CD4-positive, alpha-beta T cell treated with Interferon gamma for 1 hour (primary cell): ENCODE results near the gene AP2A2.
"Not testable (repeated sequence)": the region's sequence is repeated elsewhere in the genome, so short reads cannot be mapped to it uniquely, and the experiment has no call there.

Source experiments
- DNase-seq: peaks from one replicate; pipeline ENCODE4 v3.0.0-alpha.2; 2020

Gene AP2A2

DNA sequence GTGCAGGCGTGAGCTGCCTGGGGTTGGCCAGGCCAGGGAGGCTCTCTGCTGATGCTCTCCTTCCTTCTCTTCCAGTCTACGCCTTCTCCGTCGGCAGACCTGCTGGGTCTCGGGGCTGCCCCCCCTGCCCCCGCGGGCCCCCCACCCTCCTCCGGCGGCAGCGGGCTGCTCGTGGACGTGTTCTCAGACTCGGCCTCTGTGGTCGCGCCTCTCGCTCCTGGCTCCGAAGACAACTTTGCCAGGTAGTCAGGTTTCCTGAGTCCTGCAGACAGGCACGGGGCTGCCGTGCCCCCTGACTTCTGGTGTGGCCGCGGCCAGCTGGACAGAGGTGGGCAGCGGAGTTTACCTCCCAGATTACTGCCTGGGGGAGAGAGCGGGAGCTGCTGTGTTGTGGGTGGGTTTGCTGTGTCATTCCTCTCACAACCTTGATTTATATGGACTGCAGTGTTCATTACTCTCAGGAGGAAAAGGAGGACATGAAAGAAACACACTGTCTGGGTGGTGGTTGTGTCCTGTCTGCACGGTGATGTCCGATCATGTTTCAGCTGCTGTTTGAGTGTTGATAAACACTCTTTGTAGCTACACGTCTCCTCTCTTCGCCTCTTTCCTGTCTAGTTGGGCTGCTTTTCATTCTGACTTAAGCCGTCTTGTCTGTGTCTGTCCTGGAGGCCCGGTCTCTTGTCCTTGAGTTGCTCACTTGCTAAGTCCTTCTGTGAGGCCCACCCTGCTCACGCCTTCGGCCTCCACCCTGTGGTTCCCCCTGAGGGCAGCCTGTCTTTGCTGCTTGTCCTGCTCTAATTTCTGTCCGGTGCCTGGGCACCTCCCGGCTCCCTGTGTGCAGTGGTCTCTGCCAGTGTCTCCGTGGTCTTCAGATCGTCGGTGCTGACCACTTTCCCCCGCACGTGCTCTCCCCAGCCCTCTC is 74.9 kb downstream of the AP2A2 start:
- no peak for DNase-seq

DNA sequence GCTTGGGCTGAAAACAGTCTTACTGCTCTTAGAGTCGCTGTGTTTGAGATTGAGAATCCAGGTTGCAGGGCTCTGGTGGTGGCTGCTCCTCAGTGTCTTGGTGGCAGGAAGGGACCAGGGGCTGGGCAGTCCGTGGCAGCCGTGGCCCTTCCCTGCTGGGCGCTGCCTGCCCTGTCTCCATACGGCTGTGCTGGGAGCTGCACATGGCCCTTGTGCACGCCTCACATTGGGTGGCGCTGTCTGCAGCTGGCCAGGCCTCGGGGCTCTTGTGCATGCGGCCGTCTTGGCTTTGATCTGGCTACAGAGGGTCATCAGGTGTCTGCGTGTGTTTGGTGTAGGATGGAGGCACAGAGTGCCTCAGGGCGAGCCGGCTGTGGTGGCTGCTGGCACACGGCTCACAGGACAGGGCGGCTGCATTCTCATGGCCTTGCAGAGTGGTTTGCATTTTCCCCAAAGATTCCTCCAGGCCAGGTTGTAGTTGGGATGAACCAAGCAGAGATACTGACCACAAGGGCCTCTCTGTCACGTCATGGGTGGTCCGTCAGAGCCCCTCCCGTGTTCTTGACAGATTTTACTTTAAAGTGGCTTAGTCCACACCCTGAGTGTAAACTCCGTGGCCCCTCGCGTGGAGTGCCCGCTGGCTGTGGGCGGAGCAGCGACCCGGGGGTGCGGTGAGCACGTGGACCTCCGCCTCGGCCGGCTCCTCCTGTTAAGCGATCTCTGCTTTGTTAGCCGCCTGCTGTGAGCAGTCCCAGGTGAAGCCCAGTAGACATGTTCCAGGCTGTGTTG is 76.1 kb downstream of the AP2A2 start:
- DNase-seq = no peak

DNA sequence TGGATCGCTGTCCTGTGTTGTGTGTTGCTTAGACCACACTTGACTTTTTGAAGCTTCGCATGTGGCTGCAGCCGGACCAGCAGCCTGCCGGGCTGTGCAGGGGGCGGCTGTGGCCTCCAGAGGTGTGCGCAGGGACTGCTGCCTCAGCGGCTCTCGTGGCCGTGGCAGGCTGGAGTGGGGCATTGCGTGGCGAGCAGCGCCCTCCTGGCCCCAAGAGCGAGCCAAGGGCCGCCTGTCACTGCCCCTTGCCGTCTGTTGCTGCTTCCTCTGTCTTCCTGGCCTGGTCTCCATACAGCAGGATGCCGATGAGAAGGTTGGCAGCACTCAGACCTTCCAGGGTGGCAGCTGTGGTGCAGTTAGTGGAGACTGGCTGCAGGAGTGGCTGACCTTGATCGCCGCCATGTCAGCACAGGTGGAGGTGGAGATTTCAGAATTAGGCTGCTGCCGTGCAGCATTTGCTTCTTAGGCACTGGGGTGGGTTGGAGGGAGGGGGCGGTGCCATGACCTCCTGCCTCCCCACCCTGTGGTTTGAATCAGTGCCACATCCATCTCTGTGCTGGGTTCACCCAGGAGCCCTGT is 76.8 kb downstream of the AP2A2 start:
- no peak for DNase-seq

DNA sequence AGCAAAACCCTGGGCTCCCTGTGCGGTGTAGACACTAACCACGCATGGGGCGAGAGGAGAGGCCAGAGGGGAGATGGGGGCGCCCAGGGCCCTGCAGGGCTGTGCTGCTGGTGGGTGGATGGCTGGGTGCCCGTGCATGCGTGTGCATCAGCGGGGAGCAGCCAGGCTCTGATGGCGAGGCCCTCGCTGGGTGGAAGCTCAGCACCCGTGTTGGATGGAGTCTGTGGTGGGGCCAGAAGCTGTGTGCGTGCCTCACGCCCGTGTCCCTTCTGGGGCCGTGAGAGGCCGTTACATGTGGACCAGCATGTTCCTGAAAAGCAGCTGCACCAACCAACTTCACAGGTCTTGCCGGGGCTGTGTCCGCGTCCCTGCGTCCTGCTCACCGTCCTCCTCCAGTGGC is 77.5 kb downstream of the AP2A2 start:
- no peak for DNase-seq

DNA sequence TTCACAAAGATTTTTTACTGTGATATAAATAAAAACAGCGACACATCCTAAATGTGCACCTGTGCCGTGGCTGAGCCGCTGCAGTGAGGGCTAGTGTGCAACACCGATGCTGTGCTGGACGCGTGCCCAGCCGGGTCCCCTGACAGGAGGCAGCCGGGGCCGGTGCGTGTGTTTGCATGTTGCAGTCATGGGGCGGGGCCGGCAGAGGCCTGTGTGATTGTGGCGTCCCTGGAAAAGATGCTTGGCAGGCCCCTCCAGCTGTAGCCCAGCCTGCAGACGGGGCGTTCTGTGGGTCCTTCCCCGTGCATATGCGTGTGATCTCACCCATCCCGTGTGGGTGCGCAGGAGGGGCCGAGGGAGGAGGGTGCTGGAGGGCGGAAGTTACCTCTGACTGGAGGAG is 80.3 kb downstream of the AP2A2 start:
- DNase-seq = no peak

DNA sequence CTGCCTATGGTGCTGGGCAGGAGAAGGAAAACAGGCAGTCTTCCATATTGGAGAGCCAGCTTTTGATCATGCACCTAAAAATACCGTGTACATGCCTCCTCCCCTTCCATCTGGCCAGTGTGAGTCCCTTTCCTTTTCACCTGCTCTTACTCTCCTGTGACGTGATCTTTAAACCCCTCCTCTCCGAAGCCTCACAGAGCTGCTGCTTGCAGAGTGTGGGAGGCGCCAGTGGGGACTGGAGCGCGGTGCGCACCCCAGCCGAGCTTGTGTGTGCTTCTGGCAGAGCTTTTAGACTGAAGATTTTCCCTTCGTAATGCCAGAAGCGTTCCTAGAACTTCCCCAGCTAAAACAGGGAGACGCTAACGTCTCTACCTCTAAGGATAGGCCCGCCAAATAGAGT is 81.1 kb downstream of the AP2A2 start:
- no peak for DNase-seq

DNA sequence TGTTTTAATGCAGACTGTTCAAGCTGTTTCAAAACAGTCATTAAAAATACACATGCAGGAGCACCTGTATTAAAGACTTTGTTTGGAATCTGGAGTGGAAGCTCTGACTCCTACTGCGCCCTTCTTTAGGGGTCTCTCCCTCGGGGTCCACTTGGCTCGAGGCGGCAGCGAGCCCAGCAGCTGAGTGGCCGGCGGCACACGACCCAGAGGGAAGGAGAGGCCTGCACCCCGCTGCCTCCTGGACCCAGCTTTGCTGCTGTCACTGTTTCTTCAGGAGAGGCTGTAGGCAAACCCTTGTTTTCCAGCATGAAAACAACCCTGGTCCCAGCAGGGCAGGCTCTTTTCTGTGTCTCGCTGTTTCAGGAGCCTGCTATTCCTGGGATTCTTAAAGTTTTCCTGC is 81.6 kb downstream of the AP2A2 start:
- DNase-seq = no peak

DNA sequence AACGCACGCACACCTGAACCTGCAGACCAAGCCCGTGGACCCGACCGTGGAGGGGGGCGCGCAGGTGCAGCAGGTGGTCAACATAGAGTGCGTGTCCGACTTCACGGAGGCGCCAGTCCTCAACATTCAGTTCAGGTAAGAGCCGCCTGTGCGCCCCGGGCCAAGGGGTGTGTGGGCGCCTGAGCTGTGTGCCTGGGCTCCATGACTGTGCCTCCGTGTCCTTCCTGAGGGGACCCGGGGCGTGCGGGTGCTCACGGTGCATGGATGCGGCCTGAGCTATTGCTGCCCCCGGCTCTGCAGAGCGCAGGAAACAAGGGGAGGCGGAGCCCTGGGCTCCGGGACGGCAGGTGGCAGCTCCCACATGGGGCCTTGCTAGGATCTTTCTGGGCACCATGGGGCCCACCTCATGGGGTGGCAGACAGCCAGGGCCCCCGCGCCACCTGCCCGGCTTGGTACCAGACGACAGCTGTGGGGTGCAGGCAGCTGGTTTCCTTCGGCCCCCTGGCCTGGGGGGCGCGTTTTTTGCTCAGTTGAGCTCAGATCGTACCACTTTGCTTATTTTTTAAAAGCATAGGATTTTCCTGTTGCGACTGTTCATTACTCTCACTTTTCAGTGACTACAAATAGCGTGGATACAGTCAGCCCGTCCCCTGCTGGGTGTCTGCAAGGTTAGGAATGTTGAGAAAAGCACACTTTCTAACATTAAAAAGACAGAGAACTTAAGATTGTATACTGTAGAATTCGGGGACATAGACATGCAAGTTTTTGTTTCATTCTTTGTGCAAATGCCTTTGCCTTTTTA is 82.5 kb downstream of the AP2A2 start:
- DNase-seq = no peak

DNA sequence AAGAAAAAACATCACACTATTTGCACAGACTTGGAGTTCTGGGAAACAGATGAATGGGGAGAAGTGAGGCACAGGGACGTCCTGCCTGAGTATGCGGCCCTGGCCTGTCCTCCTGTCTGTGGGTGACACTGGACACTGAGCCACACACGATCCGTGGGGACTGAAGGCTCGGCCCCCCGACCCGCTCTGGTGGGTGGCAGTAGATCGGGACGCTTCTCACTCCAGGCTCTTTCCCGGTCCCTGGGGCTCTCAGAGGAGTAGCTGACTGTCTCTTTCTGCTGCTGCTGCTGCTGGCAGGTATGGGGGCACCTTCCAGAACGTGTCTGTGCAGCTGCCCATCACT is 83.1 kb downstream of the AP2A2 start:
- no peak for DNase-seq

DNA sequence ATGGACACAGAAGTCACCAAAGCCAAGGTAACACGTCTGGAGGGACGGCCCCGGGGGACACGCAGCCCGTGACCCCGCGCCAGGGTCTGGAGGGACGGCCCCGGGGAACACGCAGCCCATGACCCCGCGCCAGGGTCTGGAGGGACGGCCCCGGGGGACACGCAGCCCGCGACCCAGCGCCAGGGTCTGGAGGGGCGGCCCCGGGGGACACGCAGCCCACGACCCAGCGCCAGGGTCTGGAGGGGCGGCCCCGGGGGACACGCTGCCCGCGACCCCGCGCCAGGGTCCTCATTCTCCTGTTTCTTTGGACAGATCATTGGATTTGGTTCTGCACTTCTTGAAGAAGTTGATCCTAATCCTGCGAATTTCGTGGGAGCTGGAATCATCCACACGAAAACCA is 83.7 kb downstream of the AP2A2 start:
- DNase-seq = no peak

DNA sequence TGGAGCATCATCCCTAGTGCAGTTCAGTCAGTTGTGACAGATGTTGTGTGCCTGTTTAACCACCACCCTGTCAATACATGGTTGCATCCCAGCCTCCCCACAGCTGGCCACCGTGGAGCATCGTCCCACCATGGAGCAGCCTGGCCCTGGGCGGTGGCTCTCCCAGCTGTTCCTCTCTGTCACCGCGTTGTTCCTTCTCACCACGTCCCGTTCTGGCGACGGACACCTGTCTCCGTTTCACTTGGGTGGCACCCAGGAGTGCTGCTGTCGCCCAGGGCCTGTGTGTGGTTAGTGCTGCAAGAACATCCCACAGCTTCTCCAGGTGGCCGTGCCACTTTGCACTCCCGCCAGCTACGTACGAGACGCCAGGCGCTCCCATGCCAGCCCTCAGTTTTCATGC is 84.3 kb downstream of the AP2A2 start:
- no peak for DNase-seq

DNA sequence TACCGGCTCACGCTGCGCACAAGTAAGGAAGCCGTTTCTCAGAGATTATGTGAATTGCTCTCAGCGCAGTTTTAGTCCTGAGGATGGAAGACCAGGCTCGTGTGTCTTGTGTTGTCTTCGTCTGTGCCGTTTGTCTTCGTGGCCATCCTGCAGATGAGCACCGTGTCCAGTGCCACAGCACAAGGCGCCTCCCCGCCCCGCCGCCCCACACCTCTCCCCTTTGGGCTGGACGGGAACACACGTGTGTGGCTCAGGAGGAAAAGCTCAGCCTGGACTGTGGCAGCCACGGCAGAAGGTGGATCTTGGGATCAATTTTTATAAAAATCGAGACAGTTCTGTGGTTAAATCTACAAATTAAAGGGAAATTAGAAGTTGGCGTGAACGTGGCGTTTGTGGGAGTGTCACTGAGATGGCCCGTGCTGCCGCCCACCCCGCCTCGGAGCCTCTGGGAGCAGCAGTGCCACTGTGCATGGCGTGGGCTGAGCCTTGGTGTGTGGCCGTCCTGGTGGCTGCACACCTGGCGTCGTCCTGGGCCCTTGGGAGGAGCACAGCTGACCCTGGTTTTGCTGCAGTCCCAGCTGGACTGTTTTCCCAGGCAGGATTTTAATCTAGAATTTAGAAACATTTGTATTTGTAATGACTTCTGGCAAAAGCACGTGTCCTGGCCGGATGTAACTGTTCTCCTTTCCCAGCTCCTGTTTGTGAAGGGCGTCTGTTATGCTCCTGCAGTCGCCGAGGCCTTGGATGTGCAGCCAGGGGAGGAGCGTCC is 85.1 kb downstream of the AP2A2 start:
- no peak for DNase-seq

DNA sequence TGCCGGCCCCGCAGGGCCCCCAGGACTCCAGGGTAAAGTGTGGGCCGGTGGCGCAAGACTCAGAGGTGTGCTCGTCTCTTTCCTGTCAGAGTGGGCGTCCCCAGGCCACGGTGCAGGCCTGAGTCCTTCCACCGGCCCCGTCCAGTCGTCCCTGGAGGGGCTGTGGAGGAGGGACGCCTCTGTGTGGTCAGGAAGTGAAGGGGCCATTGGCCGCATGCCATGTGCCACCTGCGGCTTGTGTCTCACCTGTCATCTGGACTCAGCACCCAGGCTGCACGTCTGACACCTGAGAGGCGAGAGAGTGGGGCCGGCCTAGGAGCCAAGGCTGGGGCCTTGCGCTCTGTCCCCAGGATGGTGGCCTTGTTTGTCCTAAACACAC is 85.6 kb downstream of the AP2A2 start:
- no peak for DNase-seq

DNA sequence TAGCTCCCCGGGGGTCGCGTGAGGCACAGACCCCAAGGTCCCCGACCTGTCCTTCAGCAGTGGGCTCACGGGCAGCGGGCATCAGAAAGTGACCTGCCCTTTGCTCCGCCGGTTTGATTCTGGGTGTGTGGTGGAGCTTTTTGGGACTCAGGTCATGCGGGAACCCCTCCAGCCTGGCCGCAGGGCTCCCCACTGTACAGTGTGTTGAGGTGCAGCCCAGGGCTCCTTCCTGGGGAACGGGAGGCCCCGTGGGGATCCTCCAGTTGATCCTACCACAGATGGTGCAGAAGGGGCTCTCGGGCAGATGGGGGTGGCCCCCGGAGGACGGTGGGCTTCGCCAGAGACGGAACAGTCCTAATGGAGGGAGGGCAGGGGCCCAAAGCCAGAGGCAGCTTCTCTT is 86.6 kb downstream of the AP2A2 start:
- no peak for DNase-seq

DNA sequence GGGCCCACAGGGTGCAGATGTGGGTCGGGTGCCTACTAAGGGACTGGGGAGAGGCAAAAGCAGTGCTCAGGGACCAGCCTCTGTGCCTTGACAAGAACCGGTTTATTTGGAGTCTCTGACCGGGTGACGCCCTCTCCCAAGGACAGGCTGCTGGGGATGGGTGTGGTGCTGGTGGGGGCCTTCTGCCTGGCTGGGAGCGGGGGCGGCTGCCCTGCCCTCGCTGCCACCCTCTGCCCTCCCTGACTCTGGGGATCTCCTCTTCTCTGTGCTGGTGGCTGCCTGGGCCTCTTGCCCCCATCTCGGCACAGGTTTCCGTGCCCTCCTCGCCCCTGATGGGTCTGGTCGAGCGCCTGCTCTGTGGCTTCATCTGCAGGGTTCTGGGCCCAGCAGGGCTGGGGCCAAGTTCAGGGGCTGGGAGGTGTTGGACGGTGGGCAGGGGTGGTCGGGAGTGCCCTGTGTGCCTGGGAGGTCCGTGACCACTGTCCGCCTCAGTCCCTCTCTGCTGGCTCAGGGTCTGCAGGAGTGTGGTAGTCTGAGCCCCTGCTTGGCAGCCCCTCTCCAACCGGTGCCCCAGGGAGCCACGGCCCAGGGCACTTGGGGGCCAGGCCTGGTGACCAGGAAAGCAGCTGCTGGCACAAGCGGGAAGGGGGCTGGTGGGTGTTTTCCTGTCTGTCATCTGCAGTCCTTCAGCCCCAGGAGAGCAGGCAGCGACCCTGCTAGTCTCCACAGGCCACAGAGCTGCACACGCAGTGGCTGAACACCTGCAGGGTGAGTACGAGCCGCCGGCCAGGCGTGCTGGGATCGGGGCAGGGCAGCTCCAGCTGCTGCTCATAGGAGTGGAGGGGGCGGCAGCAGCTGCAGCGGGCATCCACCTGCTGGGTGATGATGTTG is 87.3 kb downstream of the AP2A2 start:
- no peak for DNase-seq

DNA sequence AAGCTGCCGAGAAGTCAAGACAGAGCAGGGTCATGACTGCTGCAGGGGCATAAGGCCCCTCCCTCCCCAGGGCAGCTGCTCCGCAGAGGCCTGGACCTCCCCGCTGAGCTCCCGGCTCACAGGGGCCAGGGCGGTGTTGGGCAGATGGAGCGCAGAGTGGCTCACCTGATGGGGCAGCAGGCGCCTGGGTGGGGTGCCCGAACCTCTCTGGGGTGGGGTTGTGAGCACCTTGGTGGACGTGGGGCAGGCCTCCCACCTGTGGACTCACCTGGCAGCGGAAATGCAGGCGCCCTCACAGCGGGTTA is 87.9 kb downstream of the AP2A2 start:
- no peak for DNase-seq

DNA sequence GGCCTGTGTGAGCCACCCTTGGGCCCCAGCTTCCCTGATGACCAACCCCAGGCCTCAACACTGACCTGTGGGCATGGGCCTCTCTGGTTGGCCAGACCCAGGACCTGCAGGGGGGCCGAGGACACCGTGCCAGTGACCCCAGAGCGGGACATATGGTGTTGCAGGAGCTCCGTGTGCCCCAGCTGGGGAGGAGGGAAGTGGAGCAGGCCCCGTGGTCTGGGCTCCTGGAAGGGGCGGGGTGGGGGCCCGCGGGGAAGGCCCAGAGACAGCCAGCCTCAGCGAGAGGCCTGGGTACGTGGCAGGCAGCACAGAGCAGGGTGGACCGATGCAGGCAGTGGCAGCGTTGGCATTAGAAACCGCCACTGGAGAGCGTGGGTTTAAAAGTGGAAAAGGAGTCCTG is 88.6 kb downstream of the AP2A2 start:
- no peak for DNase-seq

DNA sequence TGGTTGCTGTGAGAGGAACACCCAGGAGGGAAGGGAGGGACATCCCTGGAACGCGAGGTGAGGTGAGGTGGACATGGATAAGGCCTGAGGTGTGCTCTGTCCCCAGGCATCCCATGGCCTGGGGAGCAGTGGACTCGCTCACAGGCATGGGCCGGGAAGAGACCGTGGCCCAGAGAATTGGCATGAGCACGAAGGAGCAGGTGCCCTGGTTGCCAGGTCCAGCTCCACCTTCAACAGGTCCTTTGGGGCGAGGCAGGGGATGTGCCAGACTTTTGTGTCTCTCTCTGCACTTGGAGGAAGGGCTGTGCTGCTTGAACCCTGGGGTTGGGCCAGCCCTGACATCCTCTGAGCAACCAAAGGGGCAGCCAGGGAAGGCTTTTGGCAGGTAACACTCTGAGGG is 89.4 kb downstream of the AP2A2 start:
- DNase-seq = no peak

DNA sequence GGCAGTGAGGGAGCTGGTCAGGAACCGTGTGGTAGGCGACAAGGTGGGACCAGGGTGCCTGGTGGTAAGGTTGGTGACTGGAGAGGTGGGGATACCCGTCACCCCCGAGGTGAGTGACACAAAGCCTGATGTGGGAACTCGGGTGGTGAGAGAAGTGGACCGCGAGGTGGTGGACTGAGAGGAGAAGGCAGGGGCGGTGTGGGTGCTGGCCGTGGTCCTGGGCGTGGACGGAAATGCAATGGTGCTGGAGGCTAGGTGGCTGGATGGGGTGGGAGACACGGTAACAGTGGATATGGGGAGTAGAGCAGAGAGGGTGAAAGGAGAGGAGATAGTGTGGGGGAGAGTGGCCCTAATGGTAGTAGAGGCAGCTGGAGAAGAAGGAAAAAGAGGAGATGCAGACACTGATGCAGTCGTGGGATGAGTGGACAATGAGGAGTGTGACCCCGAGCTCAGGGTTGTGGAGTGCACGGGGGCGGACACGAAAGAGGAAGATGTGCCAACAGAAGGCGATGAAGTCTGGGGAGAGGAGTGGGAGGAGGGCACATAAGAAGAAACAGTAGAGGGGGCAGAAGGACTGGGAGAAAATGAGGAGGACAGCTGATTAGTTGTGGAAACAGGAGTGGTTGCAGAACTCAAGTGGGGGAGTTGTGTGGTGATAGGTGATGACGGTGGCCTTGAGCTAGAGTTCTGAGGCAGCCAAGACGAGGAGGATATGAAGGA is 90.3 kb downstream of the AP2A2 start:
- no peak for DNase-seq

DNA sequence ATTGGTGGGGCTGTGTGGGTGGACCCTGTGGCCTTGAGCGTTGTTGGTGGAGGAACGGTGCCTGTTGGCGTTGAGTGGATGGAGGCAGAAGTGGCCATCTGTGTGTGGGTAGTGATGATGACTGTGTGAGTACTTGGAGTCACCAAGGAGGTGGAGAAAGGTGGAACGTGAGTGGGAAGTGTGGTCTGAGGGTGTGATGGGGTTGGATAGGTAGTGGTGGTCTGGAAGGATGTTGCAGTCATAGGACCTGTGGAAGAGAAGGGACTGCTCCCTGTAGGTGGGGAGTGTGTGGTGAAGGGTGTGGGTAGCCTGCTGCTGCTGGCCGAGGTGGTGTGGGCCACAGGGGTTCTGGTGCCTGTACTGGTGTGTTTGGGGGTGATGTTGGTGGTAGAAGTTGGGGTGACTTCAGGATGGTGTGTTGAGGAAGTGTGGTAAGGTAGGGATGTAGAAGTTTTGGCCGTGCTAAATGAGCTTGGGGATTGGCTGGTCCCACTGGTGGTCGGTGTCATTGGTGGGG is 91.0 kb downstream of the AP2A2 start:
- DNase-seq = not testable (repeated sequence)
